HG03521 (cell line): Measurements from ENCODE around the gene CREB3L2.
A peak's percentile ranks its signal among the peaks of the same experiment; 100 is the strongest.
"Not testable (repeated sequence)": the region's sequence is repeated elsewhere in the genome, so short reads cannot be mapped to it uniquely, and the experiment has no call there.

Experiments
- ATAC-seq: cut with Tn5 transposase; IDR thresholded peaks from one replicate; pipeline ENCODE4 v1.9.1; 2021; ENCODE audit warnings: mild to moderate bottlenecking, moderate library complexity; ENCODE audit not compliant: unreplicated experiment

Gene CREB3L2

GRCh38 chr7:137908106-137908505, 93.8 kb downstream of the CREB3L2 start:
- ATAC-seq: no peak

- not testable (repeated sequence) for ATAC-seq
Measured at GRCh38 chr7:137906636-137907035, 95.2 kb downstream of the CREB3L2 start.

DNA sequence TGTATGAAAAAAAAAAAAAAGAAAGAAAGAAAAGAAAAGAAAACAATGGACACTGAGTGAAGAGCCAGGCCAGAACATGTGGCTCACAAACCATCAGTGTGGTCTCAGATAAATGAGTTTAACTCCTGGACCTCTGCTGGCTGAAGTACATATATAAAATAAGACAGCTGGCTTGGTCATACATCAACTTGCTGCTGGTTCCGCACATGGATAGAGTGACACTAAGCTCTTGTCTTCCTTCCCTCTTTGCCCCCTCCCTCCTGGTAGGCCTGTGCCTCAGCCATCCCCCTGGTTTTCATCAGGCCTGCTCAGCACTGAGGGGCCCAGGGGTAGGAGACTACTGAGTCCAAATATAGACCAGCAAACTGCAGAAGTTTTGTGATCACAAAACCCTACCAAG, 97.1 kb downstream of the CREB3L2 start:
- no peak for ATAC-seq

DNA sequence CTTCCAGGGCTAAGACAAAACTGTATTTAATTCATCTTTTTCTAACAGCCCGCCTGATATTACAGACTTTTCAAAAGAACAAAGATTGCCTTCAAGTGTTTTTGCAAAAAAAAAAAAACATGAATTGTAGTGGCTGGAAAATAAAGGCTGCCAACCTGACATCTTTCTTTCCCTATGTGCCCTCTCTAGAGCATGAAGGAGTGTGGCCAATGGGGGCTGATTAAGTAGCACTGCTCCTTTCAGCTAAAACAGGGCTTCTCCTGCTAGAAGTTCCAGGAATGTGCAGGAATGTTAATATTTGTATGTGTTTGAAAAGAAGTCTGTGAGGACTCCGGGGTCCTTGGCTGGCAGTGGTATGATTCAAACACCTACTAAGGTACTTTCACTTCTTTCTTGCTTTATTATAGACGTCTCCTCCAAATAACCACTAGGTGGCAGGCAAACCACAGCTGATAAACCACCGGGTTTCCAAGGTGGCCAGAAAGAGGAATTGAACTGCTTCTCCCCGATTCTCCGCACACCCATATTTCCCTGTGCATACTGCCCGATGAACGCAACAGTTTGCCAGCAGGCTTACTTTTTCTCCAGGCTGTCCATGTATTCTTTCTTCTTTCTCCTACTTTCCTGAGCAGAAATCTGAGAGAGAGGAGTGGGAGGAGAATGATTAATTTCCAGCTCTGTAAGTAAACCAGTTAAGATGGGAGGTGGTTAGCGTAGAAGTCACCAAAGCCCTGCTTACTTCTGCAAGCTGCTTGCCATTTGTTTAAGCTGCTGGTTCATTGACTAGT, 98.3 kb downstream of the CREB3L2 start:
- peak; percentile 71 for ATAC-seq

DNA sequence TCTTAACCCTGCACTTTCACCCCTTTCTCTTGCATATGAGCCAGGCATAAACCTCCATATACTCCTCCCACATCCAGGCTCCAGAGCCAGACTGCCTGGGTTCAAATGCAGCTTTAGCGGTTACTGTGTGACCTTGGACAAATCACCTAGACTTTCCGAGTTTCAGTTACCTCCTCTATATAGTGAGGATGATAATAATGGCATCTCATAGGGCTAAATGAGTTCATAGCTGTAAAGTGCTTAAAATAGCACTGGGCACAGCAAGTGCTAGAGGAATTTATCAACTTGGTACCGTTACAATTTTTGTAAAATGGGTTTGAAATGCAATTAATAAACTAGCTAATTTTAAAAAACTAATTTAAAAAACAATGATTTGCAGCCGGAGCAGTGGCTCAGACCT, 101.7 kb downstream of the CREB3L2 start:
- no peak for ATAC-seq

- ATAC-seq: peak; percentile 70
Measured at GRCh38 chr7:137898839-137899721, 102.8 kb downstream of the CREB3L2 start.

GRCh38 chr7:137895301-137896221, 106.3 kb downstream of the CREB3L2 start:
- peak; percentile 70 for ATAC-seq

GRCh38 chr7:137893143-137893742, 108.6 kb downstream of the CREB3L2 start:
- no peak for ATAC-seq

GRCh38 chr7:137891016-137891655, 110.8 kb downstream of the CREB3L2 start:
- ATAC-seq: no peak

DNA sequence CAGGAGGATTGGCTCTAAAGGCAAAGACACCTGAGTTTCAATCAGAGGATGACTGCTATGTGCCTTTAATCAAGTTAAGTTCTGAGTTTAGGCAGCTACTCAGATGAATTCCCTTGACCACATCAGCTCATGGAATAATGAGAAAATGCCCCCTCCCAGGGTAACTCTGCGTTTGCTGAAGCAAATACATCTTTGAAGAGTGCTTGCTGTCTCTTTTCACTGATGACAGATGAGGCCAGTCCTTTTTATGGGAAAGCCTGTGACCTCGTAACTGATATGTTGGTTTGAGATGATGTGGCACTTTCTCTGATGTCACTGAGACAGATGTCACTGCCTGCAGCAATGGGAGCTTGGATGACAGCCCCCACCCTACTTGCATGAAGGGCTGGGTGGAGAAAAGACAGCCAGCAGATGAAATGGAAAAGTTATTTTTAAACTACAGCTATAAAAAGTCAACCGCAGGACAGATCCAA, 111.4 kb downstream of the CREB3L2 start:
- ATAC-seq: no peak

DNA sequence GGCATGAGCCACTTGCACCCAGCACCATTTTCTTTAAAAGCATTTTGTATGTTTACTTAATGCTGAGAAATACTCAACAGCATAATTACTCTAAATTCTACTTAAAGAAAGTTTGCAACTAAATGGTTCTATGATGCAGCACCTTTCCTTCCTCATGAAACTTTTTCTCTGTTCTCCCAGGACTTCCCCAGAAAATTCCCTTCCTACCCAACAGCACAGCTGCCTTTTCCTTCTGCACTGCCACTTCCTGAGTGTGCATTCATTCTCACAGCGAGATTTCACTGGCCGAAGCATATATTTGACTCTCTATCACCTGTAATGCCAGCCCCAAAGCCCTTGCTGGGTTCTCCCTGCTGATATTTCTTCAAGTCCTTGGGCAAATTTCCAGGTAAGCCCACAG, 113.6 kb downstream of the CREB3L2 start:
- ATAC-seq: no peak

GRCh38 chr7:137886746-137887145, 115.1 kb downstream of the CREB3L2 start:
- ATAC-seq: no peak

GRCh38 chr7:137886281-137886680, 115.6 kb downstream of the CREB3L2 start:
- ATAC-seq: no peak

- ATAC-seq: no peak
Measured at GRCh38 chr7:137885678-137886077, 116.2 kb downstream of the CREB3L2 start.

GRCh38 chr7:137882806-137883205, 119.1 kb downstream of the CREB3L2 start:
- no peak for ATAC-seq

GRCh38 chr7:137882261-137882668, 119.6 kb downstream of the CREB3L2 start:
- ATAC-seq: peak; percentile 81

- ATAC-seq: no peak
Measured at GRCh38 chr7:137881607-137882260, 120.2 kb downstream of the CREB3L2 start.

DNA sequence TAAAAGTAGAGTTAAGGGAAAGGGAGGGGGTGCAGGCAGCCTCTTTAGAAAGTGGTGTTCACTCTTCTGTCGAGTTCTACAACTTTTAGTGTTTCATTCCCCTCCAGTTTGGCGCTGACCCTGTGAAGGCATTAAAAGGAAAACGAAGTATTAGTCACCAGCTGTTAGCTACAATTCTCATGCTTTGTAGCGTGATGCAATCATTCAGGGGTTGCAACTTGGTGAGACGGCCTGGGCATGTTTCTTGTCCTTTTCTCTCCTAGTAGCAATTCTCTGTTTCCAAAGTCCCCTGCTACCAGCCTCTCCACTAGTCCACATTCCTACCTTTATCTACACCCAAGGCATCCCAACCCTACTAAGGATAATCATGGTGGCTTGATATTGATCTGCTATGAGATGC, 121.5 kb downstream of the CREB3L2 start:
- no peak for ATAC-seq
